A673 (cell line): Measurements from ENCODE around the gene PHLDA3.

ENCODE experiments used
- EZH2 ChIP-seq: fragments of 200-600 bp; sonication (generic); IDR thresholded peaks from 2 replicates; pipeline ENCODE4 v1.6.1; 2017; ENCODE audit warnings: borderline replicate concordance, low read depth, mild to moderate bottlenecking, mixed read lengths, antibody characterized with exemption, low read length; ENCODE audit not compliant: poor library complexity, severe bottlenecking
- TF ChIP-seq, protein P1 (sequence below): fragments of 300-800, 200-600 bp; sonication (generic); conservative IDR thresholded peaks from 2 replicates; pipeline ENCODE4 v1.5.1; 2017; ENCODE audit warnings: low read depth, mild to moderate bottlenecking, antibody characterized with exemption, low read length, moderate library complexity, mixed read lengths

DNA sequence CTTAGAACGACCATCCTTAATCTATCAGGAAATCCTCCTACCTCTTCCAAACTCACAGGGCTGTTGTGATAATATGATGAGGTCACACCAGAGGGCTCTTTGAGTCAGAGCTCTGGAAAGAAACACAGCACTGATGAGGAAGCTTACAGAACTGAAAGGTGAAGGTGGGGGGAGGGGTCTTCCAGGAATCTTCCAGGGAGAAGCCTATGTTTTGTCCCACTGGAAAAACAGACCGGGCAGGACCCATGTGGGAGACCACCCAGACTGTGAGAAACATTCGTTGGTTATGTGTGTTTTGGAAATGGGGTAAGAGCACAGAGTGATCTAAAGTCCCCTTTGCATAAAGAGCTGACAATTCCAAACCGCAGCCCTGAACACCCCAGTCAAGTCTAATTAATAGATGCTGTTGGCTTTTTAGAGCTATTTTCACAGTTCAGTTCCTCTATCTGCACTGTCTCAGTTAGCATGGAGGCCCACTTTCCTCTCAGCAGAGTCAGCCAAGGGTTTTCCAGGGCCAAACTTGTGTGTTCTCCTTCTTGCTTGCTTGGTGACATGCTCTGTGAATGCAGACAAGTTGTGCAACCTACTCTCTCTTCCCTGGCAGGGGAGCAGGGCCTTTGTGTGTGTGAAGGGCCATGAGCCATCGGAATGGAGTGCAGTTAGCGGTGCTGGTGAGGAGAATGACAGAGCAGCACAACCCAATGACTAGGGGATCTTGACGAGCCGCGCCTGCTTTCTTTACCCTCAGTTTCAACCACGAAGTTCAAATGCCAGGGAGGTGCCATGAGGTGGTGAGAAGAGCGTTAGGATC is 12.3 kb downstream of the PHLDA3 start:
- TF ChIP-seq EZH2: no peak
- TF ChIP-seq, protein P1, sequence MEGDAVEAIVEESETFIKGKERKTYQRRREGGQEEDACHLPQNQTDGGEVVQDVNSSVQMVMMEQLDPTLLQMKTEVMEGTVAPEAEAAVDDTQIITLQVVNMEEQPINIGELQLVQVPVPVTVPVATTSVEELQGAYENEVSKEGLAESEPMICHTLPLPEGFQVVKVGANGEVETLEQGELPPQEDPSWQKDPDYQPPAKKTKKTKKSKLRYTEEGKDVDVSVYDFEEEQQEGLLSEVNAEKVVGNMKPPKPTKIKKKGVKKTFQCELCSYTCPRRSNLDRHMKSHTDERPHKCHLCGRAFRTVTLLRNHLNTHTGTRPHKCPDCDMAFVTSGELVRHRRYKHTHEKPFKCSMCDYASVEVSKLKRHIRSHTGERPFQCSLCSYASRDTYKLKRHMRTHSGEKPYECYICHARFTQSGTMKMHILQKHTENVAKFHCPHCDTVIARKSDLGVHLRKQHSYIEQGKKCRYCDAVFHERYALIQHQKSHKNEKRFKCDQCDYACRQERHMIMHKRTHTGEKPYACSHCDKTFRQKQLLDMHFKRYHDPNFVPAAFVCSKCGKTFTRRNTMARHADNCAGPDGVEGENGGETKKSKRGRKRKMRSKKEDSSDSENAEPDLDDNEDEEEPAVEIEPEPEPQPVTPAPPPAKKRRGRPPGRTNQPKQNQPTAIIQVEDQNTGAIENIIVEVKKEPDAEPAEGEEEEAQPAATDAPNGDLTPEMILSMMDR: no peak
